Stimulated activated CD4-positive, alpha-beta T cell treated with anti-CD3 and anti-CD28 coated beads, Interleukin-1b, Interleukin-23, amount 100 ng/mL, for 24 hours (primary cell): ENCODE results near the gene SYVN1.
A peak's percentile ranks its signal among the peaks of the same experiment; 100 is the strongest.
"Not testable (repeated sequence)": the region's sequence is repeated elsewhere in the genome, so short reads cannot be mapped to it uniquely, and the experiment has no call there.

ENCODE experiments used
- DNase-seq, 4 experiments: peaks; one replicate each; pipeline ENCODE4 v3.0.0-alpha.2; 2020; ENCODE audit warnings: low read depth in 4 of 4, low spot score in 1 of 4

Gene SYVN1

DNA sequence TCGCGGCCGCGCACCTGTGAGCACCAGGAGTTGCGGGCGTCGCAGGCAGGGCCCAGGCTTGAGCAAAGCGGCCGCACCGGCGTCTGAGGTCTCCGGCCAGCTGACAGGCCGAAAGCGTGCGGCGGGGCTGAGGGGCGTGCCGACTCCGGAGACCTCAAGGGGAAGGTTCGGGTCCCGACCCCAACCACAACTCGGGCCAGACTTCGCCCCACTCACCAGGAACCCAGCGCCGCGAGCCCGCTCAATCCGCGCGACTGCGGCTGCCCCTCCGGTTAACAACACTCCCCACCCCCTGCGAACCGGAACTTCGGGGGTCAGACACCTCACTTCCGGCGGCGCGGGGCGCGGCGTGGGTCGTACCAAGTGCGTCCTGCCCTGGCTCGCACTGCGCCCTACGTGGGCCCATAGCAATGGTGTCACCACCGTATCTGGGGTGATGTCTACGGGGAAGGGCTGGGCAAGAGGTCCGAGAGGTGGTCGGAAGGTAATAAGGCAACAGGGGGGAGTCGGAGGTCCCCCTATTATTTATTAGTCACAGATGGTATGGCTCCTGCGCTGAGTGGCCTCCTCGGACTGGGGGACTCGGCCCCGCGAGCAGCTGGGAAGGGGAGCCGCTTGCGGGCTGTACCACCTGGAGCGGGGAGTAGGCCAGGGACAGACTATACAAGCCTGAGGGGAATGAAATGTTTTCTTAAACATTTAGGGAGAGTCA, at the start of gene SYVN1:
SYVN1 (minus strand) TSS at position 280 of the 712 bp plus-strand sequence. CDS start 918 bp downstream, outside the sequence.
- peak; percentile 80 to 88 (median 86) for DNase-seq

DNA sequence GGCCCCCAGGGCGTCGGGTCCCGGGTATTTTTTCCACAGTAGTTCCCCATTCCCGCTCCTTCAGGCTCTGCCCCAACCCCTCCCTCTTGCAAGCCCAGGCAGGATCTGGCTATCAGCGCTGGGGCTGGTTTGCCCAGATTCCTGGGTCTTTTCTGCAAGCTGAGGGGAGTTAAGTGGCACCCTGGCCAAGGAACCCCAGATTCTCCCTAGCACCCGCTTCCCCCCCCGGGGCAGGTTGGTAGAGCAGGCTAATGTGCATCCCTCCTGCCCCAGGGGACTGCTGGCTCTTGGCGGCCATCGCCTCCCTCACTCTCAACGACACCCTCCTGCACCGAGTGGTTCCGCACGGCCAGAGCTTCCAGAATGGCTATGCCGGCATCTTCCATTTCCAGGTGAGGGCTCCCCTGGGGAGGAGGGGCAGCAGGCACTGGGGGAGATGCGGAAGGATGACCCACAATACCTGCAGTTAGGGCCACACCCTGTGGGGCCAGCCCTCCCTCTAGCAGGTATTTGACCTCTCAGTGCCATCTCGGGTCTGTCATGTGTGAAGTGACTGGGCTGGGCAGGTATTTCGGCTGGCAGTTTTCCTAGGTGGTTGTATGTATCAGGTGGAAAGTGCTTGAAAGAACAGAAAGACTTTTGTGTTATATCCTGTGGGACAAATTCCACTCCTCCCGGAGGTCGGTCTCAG, 49.0 kb upstream of the SYVN1 start:
- no peak for DNase-seq

- no peak for DNase-seq
Measured at GRCh38 chr11:65182258-65183170, 48.2 kb upstream of the SYVN1 start.

GRCh38 chr11:65181569-65182257, 47.4 kb upstream of the SYVN1 start, which contains the start of gene CAPN1:
Gene CAPN1, plus strand, starts transcription at chr11:65181928. Its CDS starts 774 bp downstream, at chr11:65182702.
- DNase-seq: peak; percentile 44 to 79 (median 60)

DNA sequence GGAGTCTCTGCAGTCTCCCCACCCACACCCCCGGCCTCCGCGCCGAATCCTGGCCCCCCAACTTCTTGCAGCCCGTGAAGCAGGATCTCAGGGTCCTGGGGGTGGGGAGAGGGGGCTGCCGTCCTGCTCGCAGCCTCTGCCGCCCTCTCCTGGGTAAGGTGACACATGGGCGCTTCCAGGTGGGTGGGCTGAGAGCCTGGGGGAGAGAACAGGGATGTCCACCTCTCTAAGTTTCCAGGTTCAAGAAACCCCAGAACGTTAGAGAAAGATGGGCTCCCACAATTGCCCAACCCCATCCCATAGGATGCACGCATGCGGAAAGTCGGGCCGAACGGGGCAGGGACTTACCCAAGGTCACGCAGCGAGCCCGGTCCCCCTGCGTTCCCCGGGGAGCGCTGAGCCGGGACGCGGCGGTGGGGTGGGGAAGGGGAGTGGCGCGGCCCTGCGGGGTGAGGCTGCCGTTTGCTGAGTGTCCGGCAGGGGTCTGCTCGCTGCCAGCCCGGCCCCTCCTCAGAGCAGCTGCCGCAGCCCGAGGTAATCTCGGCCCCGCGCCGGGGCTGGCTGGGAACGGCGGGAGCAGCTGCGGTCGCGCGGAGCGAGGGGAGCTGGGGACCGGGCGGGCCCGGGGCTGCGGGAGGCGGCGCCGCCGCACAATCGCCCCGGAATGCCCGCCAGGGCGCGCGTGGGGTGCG, 46.7 kb upstream of the SYVN1 start:
- DNase-seq: peak in 3 of 4 experiments; percentile 17 to 47 (median 30)

DNA sequence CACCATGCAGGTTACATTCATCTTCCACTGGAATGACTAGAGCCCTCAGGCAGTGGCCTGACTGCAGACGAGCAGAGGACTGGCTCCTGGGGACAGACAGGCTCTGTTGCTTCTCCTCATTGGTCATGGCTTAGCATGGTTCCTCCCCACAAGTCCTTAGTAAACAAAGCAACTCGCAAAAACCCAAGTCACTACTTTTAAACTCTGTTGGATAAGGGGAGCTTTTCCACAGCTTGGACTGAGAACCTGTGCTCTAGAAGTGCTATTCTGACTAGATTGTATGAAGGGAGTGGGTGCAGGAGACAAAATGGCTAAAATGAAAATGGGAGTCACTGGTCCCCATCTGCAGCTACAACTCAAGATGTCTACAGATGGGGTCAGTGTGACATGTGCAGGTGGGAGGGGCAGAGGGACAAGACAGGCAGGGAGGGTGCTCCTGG, 40.3 kb upstream of the SYVN1 start:
- DNase-seq: not testable (repeated sequence)

DNA sequence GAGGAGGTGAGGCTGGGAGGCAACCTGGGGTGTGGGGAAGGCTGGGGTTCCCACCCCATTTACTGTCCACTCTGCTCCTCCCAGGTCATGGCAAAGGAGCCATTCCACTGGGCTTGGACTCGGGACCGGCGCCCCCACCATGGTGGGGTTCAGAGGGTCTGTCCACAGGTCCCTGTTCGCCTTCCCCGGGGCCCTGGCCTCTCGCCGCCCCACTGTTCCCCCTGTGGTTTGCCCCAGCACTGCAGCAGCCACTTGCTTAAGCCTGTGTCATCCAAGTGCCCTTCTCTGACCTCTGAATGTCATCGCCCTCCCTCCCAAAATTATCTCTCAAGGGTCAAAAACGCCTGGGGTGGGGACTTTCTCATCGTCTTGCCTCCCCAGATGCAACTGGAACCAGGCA, 38.3 kb upstream of the SYVN1 start:
- no peak for DNase-seq

GRCh38 chr11:65170058-65170534, 35.8 kb upstream of the SYVN1 start, which contains the start of gene SPDYC:
Gene SPDYC, plus strand, starts transcription at chr11:65170233. Its CDS starts 1,125 bp downstream, at chr11:65171358.
- DNase-seq: no peak

GRCh38 chr11:65169164-65169641, 34.9 kb upstream of the SYVN1 start:
- no peak for DNase-seq

DNA sequence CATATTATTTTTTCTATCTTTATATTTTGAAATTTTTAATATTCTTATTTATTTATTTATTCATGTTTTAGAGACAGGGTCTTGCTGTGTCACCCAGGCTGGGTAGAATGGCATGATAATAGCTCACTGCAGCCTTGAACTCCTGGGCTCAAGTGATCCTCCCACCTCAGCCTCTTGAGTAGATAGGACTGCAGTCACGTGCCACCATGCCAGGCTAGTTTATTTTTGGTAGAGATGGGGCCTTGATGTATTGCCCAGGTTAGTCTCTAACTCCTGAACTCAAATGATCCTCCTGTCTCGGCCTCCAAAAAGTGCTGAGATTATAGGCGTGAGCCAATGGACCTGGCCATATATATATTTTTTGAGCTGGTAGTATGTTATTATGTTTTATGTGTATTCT, 33.3 kb upstream of the SYVN1 start:
- no peak for DNase-seq

GRCh38 chr11:65166893-65167292, 32.6 kb upstream of the SYVN1 start:
- no peak for DNase-seq

- no peak for DNase-seq
Measured at GRCh38 chr11:65165410-65166317, 31.3 kb upstream of the SYVN1 start.

GRCh38 chr11:65163684-65164083, 29.4 kb upstream of the SYVN1 start:
- DNase-seq: no peak

- no peak for DNase-seq
Measured at GRCh38 chr11:65160643-65161042, 26.3 kb upstream of the SYVN1 start.

DNA sequence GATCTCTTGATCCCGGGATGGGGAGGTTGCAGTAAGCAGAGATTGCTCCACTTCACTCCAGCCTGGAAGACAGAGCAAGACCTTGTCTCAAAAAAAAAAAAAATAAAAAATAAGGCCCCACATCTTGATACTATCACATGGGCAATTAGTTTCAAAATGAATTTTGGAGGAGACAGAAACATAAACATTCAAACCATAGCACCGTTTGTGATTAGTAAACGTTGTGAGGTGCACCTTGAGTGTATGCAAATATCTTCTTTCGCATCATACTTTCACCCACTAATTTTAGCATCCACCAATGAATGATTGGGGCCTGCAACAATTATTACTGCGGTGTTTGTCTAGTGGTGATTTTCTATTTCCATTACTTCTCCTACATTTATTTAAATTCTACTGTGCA, 24.7 kb upstream of the SYVN1 start:
- DNase-seq: no peak

DNA sequence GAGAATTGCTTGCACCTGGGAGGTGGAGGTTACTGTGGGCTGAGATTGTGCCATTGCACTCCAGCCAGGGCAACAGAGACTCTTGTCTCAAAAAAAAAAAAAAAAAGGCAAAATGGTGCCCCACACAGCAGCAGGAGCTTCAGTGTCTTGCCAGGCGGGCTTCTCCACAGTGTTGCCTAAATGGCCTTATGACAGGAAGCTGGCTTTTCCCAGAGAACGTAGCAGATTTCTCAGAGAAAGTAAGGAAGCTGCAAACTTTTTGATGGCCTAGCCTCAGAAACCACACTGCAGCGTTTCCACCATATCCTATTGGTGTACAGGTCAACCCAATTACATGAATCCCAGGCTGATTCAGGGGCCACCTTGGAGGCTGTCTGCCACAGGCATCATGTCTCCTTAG, 23.0 kb upstream of the SYVN1 start:
- no peak for DNase-seq

DNA sequence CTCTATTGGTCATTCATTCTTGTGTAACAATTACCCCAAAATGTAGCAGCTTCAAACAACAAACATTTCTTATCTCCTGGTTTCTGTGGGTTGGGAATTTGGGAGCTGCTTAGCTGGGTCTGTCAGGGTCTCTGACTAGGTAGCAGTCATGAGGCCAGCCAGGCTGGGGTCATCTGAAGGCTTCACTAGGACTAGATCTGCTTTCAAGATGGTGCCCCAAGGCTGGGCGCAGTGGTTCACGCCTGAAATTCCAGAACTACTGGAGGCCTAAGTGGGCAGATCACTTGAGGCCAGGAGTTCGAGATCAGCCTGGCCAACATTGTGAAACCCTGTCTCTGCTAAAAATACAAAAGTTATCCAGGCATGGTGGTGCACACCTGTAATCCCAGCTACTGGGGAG, 22.6 kb upstream of the SYVN1 start:
- no peak for DNase-seq

DNA sequence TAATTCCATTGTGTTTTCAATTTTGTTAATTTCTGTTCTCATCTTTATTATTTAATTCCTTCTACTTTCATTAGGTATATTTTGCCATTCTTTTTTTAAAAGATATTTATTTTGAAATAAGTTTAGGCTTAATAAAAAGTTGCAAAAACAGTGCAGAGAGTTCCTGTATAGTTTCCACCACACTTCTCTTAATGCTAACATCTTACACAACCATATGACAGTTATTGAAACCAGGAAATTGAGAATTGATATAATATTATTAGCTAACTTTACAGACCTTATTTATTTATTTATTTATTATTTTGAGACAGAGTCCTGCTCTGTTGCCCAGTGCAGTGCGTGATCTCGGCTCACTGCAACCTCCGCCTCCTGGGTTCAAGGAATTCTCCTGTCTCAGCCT, 21.9 kb upstream of the SYVN1 start:
- no peak for DNase-seq

DNA sequence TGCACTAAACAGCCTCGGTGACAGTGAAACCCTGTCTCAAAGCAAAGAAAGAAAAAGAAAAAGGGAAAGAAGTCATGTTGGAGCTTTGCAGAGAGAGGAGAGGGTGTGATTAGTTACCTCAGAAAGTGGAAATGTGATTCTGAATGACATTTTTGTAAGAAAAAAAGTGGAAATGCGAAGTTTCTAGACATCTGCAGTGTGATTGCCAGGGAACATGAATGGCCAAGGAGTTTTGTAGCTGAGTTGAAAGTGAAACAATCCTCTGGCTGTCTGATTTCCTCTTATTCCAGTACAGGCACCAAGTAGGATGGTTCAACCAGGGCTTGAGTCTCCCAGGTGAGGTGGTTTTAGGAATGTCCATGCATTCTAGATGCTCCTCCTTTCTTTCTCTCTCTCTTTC, 17.8 kb upstream of the SYVN1 start:
- DNase-seq: no peak
